ENCODE data around the gene RABGAP1L. TPM values are rescaled to one million over a fixed set of nuclear protein-coding genes. Genes with fewer than 3 reads are reported as not detected.

The RABGAP1L gene
- total and polyA plus RNA-seq, 2 of the 8 experiments (the other 6 are each of a cell fraction or from before 2014, with no cell fraction given): 33.3 to 156 TPM

DNA sequence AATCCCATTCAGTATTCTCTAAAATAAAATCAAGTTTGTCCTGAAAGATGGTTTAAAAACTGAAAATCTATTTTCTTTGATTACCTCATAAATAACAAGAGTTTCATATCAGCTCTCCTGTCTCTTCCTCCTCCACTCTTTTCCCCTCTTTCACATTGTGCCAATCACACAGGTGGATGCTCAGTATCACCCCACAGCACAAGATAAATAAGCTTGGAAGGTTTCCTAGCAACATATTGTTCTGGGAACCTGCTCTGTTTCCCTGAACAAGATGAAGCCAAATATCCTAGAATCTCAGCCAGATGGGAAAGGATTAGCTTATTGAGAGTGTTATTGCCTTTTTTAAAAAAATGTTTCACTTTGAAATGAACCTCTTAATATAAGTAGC, 794.7 kb downstream of the RABGAP1L start (continued):
- TF ChIP-seq, protein P1, sequence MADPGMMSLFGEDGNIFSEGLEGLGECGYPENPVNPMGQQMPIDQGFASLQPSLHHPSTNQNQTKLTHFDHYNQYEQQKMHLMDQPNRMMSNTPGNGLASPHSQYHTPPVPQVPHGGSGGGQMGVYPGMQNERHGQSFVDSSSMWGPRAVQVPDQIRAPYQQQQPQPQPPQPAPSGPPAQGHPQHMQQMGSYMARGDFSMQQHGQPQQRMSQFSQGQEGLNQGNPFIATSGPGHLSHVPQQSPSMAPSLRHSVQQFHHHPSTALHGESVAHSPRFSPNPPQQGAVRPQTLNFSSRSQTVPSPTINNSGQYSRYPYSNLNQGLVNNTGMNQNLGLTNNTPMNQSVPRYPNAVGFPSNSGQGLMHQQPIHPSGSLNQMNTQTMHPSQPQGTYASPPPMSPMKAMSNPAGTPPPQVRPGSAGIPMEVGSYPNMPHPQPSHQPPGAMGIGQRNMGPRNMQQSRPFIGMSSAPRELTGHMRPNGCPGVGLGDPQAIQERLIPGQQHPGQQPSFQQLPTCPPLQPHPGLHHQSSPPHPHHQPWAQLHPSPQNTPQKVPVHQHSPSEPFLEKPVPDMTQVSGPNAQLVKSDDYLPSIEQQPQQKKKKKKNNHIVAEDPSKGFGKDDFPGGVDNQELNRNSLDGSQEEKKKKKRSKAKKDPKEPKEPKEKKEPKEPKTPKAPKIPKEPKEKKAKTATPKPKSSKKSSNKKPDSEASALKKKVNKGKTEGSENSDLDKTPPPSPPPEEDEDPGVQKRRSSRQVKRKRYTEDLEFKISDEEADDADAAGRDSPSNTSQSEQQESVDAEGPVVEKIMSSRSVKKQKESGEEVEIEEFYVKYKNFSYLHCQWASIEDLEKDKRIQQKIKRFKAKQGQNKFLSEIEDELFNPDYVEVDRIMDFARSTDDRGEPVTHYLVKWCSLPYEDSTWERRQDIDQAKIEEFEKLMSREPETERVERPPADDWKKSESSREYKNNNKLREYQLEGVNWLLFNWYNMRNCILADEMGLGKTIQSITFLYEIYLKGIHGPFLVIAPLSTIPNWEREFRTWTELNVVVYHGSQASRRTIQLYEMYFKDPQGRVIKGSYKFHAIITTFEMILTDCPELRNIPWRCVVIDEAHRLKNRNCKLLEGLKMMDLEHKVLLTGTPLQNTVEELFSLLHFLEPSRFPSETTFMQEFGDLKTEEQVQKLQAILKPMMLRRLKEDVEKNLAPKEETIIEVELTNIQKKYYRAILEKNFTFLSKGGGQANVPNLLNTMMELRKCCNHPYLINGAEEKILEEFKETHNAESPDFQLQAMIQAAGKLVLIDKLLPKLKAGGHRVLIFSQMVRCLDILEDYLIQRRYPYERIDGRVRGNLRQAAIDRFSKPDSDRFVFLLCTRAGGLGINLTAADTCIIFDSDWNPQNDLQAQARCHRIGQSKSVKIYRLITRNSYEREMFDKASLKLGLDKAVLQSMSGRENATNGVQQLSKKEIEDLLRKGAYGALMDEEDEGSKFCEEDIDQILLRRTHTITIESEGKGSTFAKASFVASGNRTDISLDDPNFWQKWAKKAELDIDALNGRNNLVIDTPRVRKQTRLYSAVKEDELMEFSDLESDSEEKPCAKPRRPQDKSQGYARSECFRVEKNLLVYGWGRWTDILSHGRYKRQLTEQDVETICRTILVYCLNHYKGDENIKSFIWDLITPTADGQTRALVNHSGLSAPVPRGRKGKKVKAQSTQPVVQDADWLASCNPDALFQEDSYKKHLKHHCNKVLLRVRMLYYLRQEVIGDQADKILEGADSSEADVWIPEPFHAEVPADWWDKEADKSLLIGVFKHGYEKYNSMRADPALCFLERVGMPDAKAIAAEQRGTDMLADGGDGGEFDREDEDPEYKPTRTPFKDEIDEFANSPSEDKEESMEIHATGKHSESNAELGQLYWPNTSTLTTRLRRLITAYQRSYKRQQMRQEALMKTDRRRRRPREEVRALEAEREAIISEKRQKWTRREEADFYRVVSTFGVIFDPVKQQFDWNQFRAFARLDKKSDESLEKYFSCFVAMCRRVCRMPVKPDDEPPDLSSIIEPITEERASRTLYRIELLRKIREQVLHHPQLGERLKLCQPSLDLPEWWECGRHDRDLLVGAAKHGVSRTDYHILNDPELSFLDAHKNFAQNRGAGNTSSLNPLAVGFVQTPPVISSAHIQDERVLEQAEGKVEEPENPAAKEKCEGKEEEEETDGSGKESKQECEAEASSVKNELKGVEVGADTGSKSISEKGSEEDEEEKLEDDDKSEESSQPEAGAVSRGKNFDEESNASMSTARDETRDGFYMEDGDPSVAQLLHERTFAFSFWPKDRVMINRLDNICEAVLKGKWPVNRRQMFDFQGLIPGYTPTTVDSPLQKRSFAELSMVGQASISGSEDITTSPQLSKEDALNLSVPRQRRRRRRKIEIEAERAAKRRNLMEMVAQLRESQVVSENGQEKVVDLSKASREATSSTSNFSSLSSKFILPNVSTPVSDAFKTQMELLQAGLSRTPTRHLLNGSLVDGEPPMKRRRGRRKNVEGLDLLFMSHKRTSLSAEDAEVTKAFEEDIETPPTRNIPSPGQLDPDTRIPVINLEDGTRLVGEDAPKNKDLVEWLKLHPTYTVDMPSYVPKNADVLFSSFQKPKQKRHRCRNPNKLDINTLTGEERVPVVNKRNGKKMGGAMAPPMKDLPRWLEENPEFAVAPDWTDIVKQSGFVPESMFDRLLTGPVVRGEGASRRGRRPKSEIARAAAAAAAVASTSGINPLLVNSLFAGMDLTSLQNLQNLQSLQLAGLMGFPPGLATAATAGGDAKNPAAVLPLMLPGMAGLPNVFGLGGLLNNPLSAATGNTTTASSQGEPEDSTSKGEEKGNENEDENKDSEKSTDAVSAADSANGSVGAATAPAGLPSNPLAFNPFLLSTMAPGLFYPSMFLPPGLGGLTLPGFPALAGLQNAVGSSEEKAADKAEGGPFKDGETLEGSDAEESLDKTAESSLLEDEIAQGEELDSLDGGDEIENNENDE (IDR thresholded peaks at IDR 0.05; ENCODE audit: insufficient replicate concordance, low read length): no peak
- TF ChIP-seq EGR1 (IDR thresholded peaks at IDR 0.05; ENCODE audit: borderline replicate concordance, low read depth, low read length) (no peak), POU5F1 (IDR thresholded peaks at IDR 0.05; ENCODE audit: low read depth, low read length) (no peak), SIRT6 (IDR thresholded peaks at IDR 0.05; ENCODE audit: low read length) (no peak), ZNF274 (IDR thresholded peaks at IDR 0.05; ENCODE audit: borderline replicate concordance, extremely low read depth, low read length) (no peak), KDM1A (IDR thresholded peaks at IDR 0.05; ENCODE audit: borderline replicate concordance, low read length) (no peak), TBP (IDR thresholded peaks at IDR 0.05; ENCODE audit: low read depth, low read length) (no peak), BACH1 (IDR thresholded peaks at IDR 0.05; ENCODE audit: low read length) (no peak), MAFK (IDR thresholded peaks at IDR 0.05; ENCODE audit: low read depth, low read length) (no peak)
- TF ChIP-seq, protein P2, sequence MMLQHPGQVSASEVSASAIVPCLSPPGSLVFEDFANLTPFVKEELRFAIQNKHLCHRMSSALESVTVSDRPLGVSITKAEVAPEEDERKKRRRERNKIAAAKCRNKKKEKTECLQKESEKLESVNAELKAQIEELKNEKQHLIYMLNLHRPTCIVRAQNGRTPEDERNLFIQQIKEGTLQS (IDR thresholded peaks at IDR 0.05; ENCODE audit: insufficient read depth, low read depth, low read length): no peak
- TF ChIP-seq, protein P3, sequence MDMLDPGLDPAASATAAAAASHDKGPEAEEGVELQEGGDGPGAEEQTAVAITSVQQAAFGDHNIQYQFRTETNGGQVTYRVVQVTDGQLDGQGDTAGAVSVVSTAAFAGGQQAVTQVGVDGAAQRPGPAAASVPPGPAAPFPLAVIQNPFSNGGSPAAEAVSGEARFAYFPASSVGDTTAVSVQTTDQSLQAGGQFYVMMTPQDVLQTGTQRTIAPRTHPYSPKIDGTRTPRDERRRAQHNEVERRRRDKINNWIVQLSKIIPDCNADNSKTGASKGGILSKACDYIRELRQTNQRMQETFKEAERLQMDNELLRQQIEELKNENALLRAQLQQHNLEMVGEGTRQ (IDR thresholded peaks at IDR 0.05; ENCODE audit: low read length): no peak

All from H1 (cell line).